GM10248 (cell line): ENCODE results near the gene SHISAL1.

Source experiments
- CTCF ChIA-PET: fragments of 300-600 bp; sonication (Branson Sonifier 250); formaldehyde crosslinking; extraction: SDS; loops from one replicate; lab custom pipeline; 2021; ENCODE audit warnings: antibody characterized with exemption; lab: Yijun Ruan, JAX
- POLR2A ChIA-PET: fragments of 350-650 bp; sonication (Branson Sonifier 250); formaldehyde crosslinking; extraction: SDS; loops from one replicate; lab custom pipeline; 2020; ENCODE audit warnings: antibody characterized with exemption; lab: Yijun Ruan, JAX
- DNase-seq: peaks from one replicate; pipeline ENCODE4 v3.0.0; 2012; ENCODE audit errors: extremely low spot score
- CTCF ChIP-seq: IDR thresholded peaks from 2 replicates; pipeline ENCODE4 v1.5.1; 2012; ENCODE audit warnings: mild to moderate bottlenecking, low read depth; ENCODE audit errors: extremely low read depth, missing control alignments, control extremely low read depth

The SHISAL1 gene

GRCh38 chr22:44289414-44290171, 23.2 kb downstream of the SHISAL1 start:
- DNase-seq, result no peak
- POLR2A ChIA-PET, result interaction anchor here (0.6 to 0.7 kb wide), 2 partner anchors 55 to 88 kb away, joined by 3 to 5 read pairs; no protein-coding TSS in a partner anchor
- CTCF ChIA-PET, result interaction anchor here (1.3 kb wide), 1 partner anchor 30 kb away, joined by 3 read pairs; no protein-coding TSS in a partner anchor
- no peak for TF ChIP-seq CTCF

- TF ChIP-seq CTCF, result no peak
- POLR2A ChIA-PET, result no interaction called here
- no peak for DNase-seq
- CTCF ChIA-PET, result interaction anchor here (1.3 kb wide), 1 partner anchor 29 kb away, joined by 3 read pairs; no protein-coding TSS in a partner anchor
These were observed 23.8 kb downstream of the SHISAL1 start for GRCh38 chr22:44288913-44289312.

- ChIA-PET CTCF (interaction anchor here (1.2 kb wide), 1 partner anchor 294 kb away, joined by 3 read pairs; no protein-coding TSS in a partner anchor), POLR2A (no interaction called here)
- no peak for DNase-seq
- TF ChIP-seq CTCF, result no peak
These were observed 25.0 kb downstream of the SHISAL1 start for GRCh38 chr22:44287741-44288140.

GRCh38 chr22:44287121-44287693, 25.5 kb downstream of the SHISAL1 start:
- no peak for TF ChIP-seq CTCF
- no peak for DNase-seq
- CTCF ChIA-PET, result interaction anchor here (1.2 kb wide), 1 partner anchor 294 kb away, joined by 3 read pairs; no protein-coding TSS in a partner anchor
- POLR2A ChIA-PET, result no interaction called here

GRCh38 chr22:44286646-44287045, 26.1 kb downstream of the SHISAL1 start:
- ChIA-PET CTCF (no interaction called here), POLR2A (no interaction called here)
- DNase-seq, result no peak
- TF ChIP-seq CTCF, result no peak

GRCh38 chr22:44284711-44285110, 28.0 kb downstream of the SHISAL1 start:
- ChIA-PET CTCF (no interaction called here), POLR2A (no interaction called here)
- TF ChIP-seq CTCF, result no peak
- no peak for DNase-seq
